HL-60 (cell line): ENCODE results near the gene TMEM200A.

ENCODE experiments used
- DNase-seq, 2 experiments: peaks; one replicate each; pipeline ENCODE4 v3.0.0-alpha.2; 2010 to 2020; ENCODE audit warnings: low read depth in 1 of 2, low spot score in 1 of 2
- H3K27ac ChIP-seq: fragments of 250-450 bp; sonication (Bioruptor Pico); replicated peaks from 2 replicates; pipeline ENCODE4 v1.5.1; 2020; ENCODE audit warnings: mild to moderate bottlenecking, moderate library complexity
- H3K27me3 ChIP-seq: fragments of 250-450 bp; sonication (Bioruptor Pico); 2 replicates; pipeline ENCODE4 v1.5.1; 2021; ENCODE audit warnings: mild to moderate bottlenecking, moderate library complexity; ENCODE audit not compliant: insufficient read depth, poor library complexity, severe bottlenecking
- H3K4me3 ChIP-seq: replicated peaks from 2 replicates; pipeline ENCODE4 v1.5.1; 2011; ENCODE audit warnings: mild to moderate bottlenecking, control low read depth, low read length; ENCODE audit not compliant: insufficient read depth
- GABPA ChIP-seq: IDR thresholded peaks from 2 replicates; pipeline ENCODE4 v1.6.1; 2012; ENCODE audit warnings: low read depth
- POLR2AphosphoS5 ChIP-seq: IDR thresholded peaks from 2 replicates; pipeline ENCODE4 v1.6.1; 2012; ENCODE audit warnings: low read depth
- SPI1 ChIP-seq: IDR thresholded peaks from 2 replicates; pipeline ENCODE4 v1.6.1; 2012; ENCODE audit warnings: low read depth, mild to moderate bottlenecking, borderline replicate concordance
- TF ChIP-seq, protein P1 (sequence below): IDR thresholded peaks from one replicate; pipeline ENCODE4 v1.5.1; 2011; ENCODE audit warnings: low read length, control low read depth, inconsistent platforms; ENCODE audit not compliant: insufficient read depth
- TF ChIP-seq, protein P2 (sequence below): IDR thresholded peaks from 2 replicates; pipeline ENCODE4 v1.6.1; 2012; ENCODE audit warnings: low read depth; ENCODE audit not compliant: insufficient replicate concordance

TMEM200A gene

DNA sequence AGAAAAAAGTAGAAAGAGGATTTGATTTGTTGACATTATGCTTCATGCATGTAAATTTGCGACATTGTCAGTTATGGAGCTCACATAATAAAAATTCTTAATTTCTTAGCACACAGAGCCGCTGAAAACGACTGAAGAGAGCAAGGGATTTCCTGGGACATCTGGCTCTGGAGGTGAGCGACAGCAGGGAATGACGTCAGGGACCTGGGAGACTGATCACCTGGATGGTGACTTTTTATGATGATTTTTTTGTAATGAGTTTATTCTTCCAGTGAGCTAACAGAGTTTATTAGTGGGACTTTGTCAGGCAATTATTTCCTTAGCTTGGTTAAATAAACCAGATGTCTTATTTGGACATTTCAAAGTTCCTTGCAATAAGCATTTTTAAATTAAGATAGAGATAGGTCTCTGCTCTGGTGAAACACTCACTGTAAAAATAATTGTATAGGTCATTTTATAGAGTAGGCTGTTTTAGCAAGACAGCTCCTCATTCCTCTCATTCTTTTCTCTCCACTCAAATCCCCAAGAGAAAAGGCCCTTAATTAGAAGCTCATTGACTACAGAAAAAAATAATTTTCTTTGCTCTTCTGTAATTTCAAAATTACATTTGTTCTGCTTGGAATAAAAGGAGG is 19.4 kb downstream of the TMEM200A start:
- H3K27me3 ChIP-seq = no peaks in the 10 kb centered on the region
- no peak for DNase-seq
- no peak overlapping the region for H3K27ac ChIP-seq
- TF ChIP-seq SPI1 (no peak), POLR2AphosphoS5 (no peak), GABPA (no peak)
- TF ChIP-seq, protein P1, sequence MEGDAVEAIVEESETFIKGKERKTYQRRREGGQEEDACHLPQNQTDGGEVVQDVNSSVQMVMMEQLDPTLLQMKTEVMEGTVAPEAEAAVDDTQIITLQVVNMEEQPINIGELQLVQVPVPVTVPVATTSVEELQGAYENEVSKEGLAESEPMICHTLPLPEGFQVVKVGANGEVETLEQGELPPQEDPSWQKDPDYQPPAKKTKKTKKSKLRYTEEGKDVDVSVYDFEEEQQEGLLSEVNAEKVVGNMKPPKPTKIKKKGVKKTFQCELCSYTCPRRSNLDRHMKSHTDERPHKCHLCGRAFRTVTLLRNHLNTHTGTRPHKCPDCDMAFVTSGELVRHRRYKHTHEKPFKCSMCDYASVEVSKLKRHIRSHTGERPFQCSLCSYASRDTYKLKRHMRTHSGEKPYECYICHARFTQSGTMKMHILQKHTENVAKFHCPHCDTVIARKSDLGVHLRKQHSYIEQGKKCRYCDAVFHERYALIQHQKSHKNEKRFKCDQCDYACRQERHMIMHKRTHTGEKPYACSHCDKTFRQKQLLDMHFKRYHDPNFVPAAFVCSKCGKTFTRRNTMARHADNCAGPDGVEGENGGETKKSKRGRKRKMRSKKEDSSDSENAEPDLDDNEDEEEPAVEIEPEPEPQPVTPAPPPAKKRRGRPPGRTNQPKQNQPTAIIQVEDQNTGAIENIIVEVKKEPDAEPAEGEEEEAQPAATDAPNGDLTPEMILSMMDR = no peak
- TF ChIP-seq, protein P2, sequence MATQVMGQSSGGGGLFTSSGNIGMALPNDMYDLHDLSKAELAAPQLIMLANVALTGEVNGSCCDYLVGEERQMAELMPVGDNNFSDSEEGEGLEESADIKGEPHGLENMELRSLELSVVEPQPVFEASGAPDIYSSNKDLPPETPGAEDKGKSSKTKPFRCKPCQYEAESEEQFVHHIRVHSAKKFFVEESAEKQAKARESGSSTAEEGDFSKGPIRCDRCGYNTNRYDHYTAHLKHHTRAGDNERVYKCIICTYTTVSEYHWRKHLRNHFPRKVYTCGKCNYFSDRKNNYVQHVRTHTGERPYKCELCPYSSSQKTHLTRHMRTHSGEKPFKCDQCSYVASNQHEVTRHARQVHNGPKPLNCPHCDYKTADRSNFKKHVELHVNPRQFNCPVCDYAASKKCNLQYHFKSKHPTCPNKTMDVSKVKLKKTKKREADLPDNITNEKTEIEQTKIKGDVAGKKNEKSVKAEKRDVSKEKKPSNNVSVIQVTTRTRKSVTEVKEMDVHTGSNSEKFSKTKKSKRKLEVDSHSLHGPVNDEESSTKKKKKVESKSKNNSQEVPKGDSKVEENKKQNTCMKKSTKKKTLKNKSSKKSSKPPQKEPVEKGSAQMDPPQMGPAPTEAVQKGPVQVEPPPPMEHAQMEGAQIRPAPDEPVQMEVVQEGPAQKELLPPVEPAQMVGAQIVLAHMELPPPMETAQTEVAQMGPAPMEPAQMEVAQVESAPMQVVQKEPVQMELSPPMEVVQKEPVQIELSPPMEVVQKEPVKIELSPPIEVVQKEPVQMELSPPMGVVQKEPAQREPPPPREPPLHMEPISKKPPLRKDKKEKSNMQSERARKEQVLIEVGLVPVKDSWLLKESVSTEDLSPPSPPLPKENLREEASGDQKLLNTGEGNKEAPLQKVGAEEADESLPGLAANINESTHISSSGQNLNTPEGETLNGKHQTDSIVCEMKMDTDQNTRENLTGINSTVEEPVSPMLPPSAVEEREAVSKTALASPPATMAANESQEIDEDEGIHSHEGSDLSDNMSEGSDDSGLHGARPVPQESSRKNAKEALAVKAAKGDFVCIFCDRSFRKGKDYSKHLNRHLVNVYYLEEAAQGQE = no peak
- H3K4me3 ChIP-seq = no peak overlapping the region

DNA sequence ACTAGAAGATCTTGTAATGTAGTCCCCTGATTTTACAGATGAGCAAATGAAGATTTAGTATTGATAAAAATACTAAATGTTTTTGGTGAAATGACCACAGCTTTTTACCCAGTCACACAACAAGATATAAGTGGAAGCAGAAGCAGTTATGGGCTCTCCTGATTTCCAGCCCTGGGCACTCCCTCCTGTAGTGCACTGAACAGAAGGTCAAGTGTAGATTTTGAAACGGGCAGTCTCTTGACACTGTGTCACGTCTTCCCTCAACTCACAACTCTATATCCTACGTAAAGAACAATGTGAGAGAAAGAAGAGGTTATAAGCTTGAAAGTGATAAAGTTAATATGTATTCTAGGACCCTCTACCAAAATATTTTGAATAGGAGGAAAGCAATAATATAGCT is 23.3 kb downstream of the TMEM200A start:
- H3K27ac ChIP-seq = no peak overlapping the region

DNA sequence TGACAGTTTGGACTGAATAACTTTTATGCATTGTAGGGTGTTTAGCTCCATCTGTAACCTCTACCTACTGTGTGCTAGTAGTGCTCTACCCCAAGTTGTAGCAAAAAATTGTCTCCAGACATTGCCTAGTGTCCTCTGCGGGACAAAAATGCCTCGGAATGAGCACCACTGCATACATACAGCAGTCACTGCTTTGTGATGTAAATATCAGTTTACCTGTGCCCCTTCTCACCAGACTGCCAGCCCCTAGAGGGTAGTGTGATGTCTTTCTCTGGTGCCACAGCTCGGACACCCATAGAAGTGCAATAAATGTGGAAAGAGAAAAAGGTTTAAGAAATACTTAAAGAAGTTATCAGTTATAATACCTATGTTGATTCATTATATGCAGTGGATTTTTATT is 25.1 kb downstream of the TMEM200A start:
- Histone ChIP-seq H3K4me3 (no peak overlapping the region), H3K27ac (no peak overlapping the region), H3K27me3 (peaks cover 2% of the 10 kb centered on the region)
- DNase-seq = no peak
- TF ChIP-seq, protein P2 = no peak
- no peak for TF ChIP-seq GABPA
- no peak for TF ChIP-seq POLR2AphosphoS5
- TF ChIP-seq SPI1 = no peak
- TF ChIP-seq, protein P1 = no peak

More for the DNA sequence above, 23.3 kb downstream of the TMEM200A start:
- TF ChIP-seq SPI1 (no peak), GABPA (no peak), POLR2AphosphoS5 (no peak)
- TF ChIP-seq, protein P1 = no peak
- TF ChIP-seq, protein P2 = no peak
- Histone ChIP-seq H3K27me3 (no peaks in the 10 kb centered on the region), H3K4me3 (no peak overlapping the region)
- DNase-seq = no peak
